HEK293 (cell line): ENCODE results near the gene CAPN12.

ENCODE experiments used
- CTCF ChIA-PET: fragments of 350-600 bp; formaldehyde crosslinking; extraction: SDS; loops from one replicate; lab custom pipeline; 2021; ENCODE audit warnings: antibody characterized with exemption; lab: Yijun Ruan, JAX
- POLR2A ChIA-PET: fragments of 300-600 bp; formaldehyde crosslinking; extraction: SDS; loops from one replicate; lab custom pipeline; 2020; ENCODE audit warnings: antibody characterized with exemption, inconsistent platforms; lab: Yijun Ruan, JAX
- H3K27ac ChIP-seq: fragments of 200-500 bp; sonication (Bioruptor generic); 2 replicates; pipeline ENCODE4 v1.5.1; 2014; ENCODE audit warnings: low read depth, low read length, control low read depth, inconsistent platforms; ENCODE audit errors: extremely low read depth
- H3K36me3 ChIP-seq, 2 experiments: fragments of 200-500 bp in 1 of 2; sonication (Bioruptor generic) in 1 of 2; 1 replicate in 1 of 2; 2 replicates in 1 of 2; pipeline ENCODE4 v1.5.1; 2014 to 2017; ENCODE audit warnings: inconsistent platforms in 2 of 2, low read length in 2 of 2; ENCODE audit not compliant: control insufficient read depth in 2 of 2, insufficient read depth in 1 of 2
- H3K4me1 ChIP-seq: fragments of 200-500 bp; sonication (Bioruptor generic); 2 replicates; pipeline ENCODE4 v1.5.1; 2014; ENCODE audit warnings: mild to moderate bottlenecking, low read length, inconsistent platforms; ENCODE audit not compliant: control insufficient read depth, insufficient read depth
- H3K4me3 ChIP-seq: 2 replicates; pipeline ENCODE4 v1.5.1; 2011; ENCODE audit warnings: low read depth, mild to moderate bottlenecking, control low read depth, low read length, moderate library complexity
- H3K9me3 ChIP-seq: fragments of 200-500 bp; sonication (Bioruptor generic); 2 replicates; pipeline ENCODE4 v1.5.1; 2014; ENCODE audit warnings: low read depth, low read length, inconsistent platforms; ENCODE audit not compliant: control insufficient read depth, insufficient read depth
- CTCF ChIP-seq: fragments of 450-650 bp; formaldehyde crosslinking; IDR thresholded peaks from 2 replicates; pipeline ENCODE4 v1.5.1; 2016; ENCODE audit warnings: missing biosample characterization, missing genetic modification characterization
- HOXA7 ChIP-seq: sonication (generic); formaldehyde crosslinking; IDR thresholded peaks from 2 replicates; pipeline ENCODE4 v1.8.1; 2022; ENCODE audit warnings: missing genetic modification reagents, borderline replicate concordance
- HOXD13 ChIP-seq: sonication (generic); formaldehyde crosslinking; IDR thresholded peaks from 2 replicates; pipeline ENCODE4 v1.8.0; 2022; ENCODE audit warnings: missing genetic modification reagents, borderline replicate concordance
- KLF17 ChIP-seq: fragments of 450-650 bp; formaldehyde crosslinking; IDR thresholded peaks from 2 replicates; pipeline ENCODE4 v1.5.1; 2016; ENCODE audit warnings: missing biosample characterization, missing genetic modification characterization
- KLF7 ChIP-seq: fragments of 450-650 bp; formaldehyde crosslinking; IDR thresholded peaks from 2 replicates; pipeline ENCODE4 v1.5.1; 2016; ENCODE audit warnings: missing biosample characterization, missing genetic modification characterization, borderline replicate concordance
- KLF9 ChIP-seq: fragments of 450-650 bp; formaldehyde crosslinking; IDR thresholded peaks from 2 replicates; pipeline ENCODE4 v1.5.1; 2016; ENCODE audit warnings: missing biosample characterization, missing genetic modification characterization, low read depth
- PBX3 ChIP-seq: sonication (generic); formaldehyde crosslinking; IDR thresholded peaks from 2 replicates; pipeline ENCODE4 v1.8.1; 2022; ENCODE audit warnings: mild to moderate bottlenecking, moderate library complexity, missing genetic modification reagents
- PRDM6 ChIP-seq: fragments of 450-650 bp; formaldehyde crosslinking; IDR thresholded peaks from 2 replicates; pipeline ENCODE4 v1.5.1; 2017; ENCODE audit warnings: missing biosample characterization, missing genetic modification characterization
- SCRT1 ChIP-seq: fragments of 450-650 bp; formaldehyde crosslinking; IDR thresholded peaks from 2 replicates; pipeline ENCODE4 v1.5.1; 2016; ENCODE audit warnings: missing biosample characterization, missing genetic modification characterization, borderline replicate concordance
- ZFHX2 ChIP-seq: fragments of 450-650 bp; formaldehyde crosslinking; conservative IDR thresholded peaks from 2 replicates; pipeline ENCODE4 v1.5.1; 2016; ENCODE audit warnings: missing biosample characterization, missing genetic modification characterization
- ZFP69B ChIP-seq: fragments of 450-650 bp; formaldehyde crosslinking; IDR thresholded peaks from 2 replicates; pipeline ENCODE4 v1.5.1; 2016; ENCODE audit warnings: missing biosample characterization, missing genetic modification characterization
- ZNF133 ChIP-seq: fragments of 450-650 bp; formaldehyde crosslinking; IDR thresholded peaks from 2 replicates; pipeline ENCODE4 v1.5.1; 2016; ENCODE audit warnings: missing biosample characterization, missing genetic modification characterization
- ZNF266 ChIP-seq: fragments of 450-650 bp; formaldehyde crosslinking; IDR thresholded peaks from 2 replicates; pipeline ENCODE4 v1.5.1; 2016; ENCODE audit warnings: missing biosample characterization, missing genetic modification characterization, low read depth
- ZNF280C ChIP-seq: fragments of 450-650 bp; formaldehyde crosslinking; IDR thresholded peaks from 2 replicates; pipeline ENCODE4 v1.5.1; 2016; ENCODE audit warnings: missing biosample characterization, missing genetic modification characterization
- ZNF324 ChIP-seq: fragments of 450-650 bp; formaldehyde crosslinking; IDR thresholded peaks from 2 replicates; pipeline ENCODE4 v1.5.1; 2016; ENCODE audit warnings: missing biosample characterization, missing genetic modification characterization
- ZNF350 ChIP-seq: fragments of 450-650 bp; formaldehyde crosslinking; IDR thresholded peaks from 2 replicates; pipeline ENCODE4 v1.5.0; 2017; ENCODE audit warnings: missing biosample characterization, mild to moderate bottlenecking, missing genetic modification characterization
- ZNF366 ChIP-seq: fragments of 450-650 bp; formaldehyde crosslinking; conservative IDR thresholded peaks from 2 replicates; pipeline ENCODE4 v1.5.1; 2016; ENCODE audit warnings: missing biosample characterization, missing genetic modification characterization
- ZNF416 ChIP-seq: fragments of 450-650 bp; formaldehyde crosslinking; IDR thresholded peaks from 2 replicates; pipeline ENCODE4 v1.5.1; 2016; ENCODE audit warnings: missing biosample characterization, missing genetic modification characterization
- ZNF529 ChIP-seq: fragments of 450-650 bp; formaldehyde crosslinking; IDR thresholded peaks from 2 replicates; pipeline ENCODE4 v1.5.1; 2017; ENCODE audit warnings: missing genetic modification characterization, missing biosample characterization; ENCODE audit not compliant: insufficient replicate concordance
- ZNF549 ChIP-seq: fragments of 450-650 bp; IDR thresholded peaks from 2 replicates; pipeline ENCODE4 v1.5.1; 2018; ENCODE audit warnings: missing biosample characterization, missing genetic modification characterization, mild to moderate bottlenecking, inconsistent platforms, moderate library complexity
- ZNF692 ChIP-seq: fragments of 450-650 bp; formaldehyde crosslinking; IDR thresholded peaks from 2 replicates; pipeline ENCODE4 v1.5.1; 2016; ENCODE audit warnings: missing biosample characterization, missing genetic modification characterization
- ZNF776 ChIP-seq: fragments of 450-650 bp; formaldehyde crosslinking; IDR thresholded peaks from 2 replicates; pipeline ENCODE4 v1.5.0; 2017; ENCODE audit warnings: missing biosample characterization, missing genetic modification characterization, borderline replicate concordance
- ZSCAN23 ChIP-seq: fragments of 450-650 bp; formaldehyde crosslinking; IDR thresholded peaks from 2 replicates; pipeline ENCODE4 v1.5.1; 2016; ENCODE audit warnings: missing biosample characterization, missing genetic modification characterization
- ZXDB ChIP-seq: fragments of 450-650 bp; formaldehyde crosslinking; IDR thresholded peaks from 2 replicates; pipeline ENCODE4 v1.5.1; 2016; ENCODE audit warnings: missing biosample characterization, missing genetic modification characterization

CAPN12 gene

GRCh38 chr19:38686530-38686888, 57.8 kb downstream of the CAPN12 start:
- H3K4me3 ChIP-seq = no peak overlapping the region
- peak overlapping the region; percentile 98 for H3K27ac ChIP-seq
- H3K4me1 ChIP-seq = peaks cover 41% of the 10 kb centered on the region
- H3K9me3 ChIP-seq = no peaks in the 10 kb centered on the region
- ChIA-PET POLR2A (interaction anchor here (0.7 to 1.7 kb wide), 5 partner anchors 27 to 232 kb away, joined by 4 to 19 read pairs (median 6); partner anchors contain the start of gene ACTN4), CTCF (interaction anchor here (0.5 to 1.5 kb wide), 12 partner anchors 9 to 499 kb away, joined by 3 to 8 read pairs (median 4); partner anchors contain the start of gene CATSPERG)
- TF ChIP-seq PBX3 (CRISPR knock-in tag) (no peak), ZSCAN23 (tag by site-specific recombination) (no peak), SCRT1 (no peak), ZNF416 (tag by site-specific recombination) (no peak), KLF7 (tag by site-specific recombination) (no peak), PRDM6 (tag by site-specific recombination) (no peak), ZNF692 (tag by site-specific recombination) (peak; percentile 98), ZNF133 (tag by site-specific recombination) (0 out of 2 replicates have a peak, but pooled peaks have one; percentile 3), ZFP69B (tag by site-specific recombination) (peak; percentile 94)
- H3K36me3 ChIP-seq = peaks cover 3 to 25% of the 10 kb centered on the region in 2 experiments

- CTCF ChIA-PET = interaction anchor here (0.5 to 1.5 kb wide), 15 partner anchors 10 to 350 kb away, joined by 3 to 8 read pairs (median 4); partner anchors contain the start of gene CATSPERG
- peaks cover 3 to 21% of the 10 kb centered on the region in 2 experiments for H3K36me3 ChIP-seq
- H3K9me3 ChIP-seq = no peaks in the 10 kb centered on the region
- H3K4me1 ChIP-seq = peaks cover 41% of the 10 kb centered on the region
- peak overlapping the region; percentile 98 for H3K27ac ChIP-seq
- no peak overlapping the region for H3K4me3 ChIP-seq
- POLR2A ChIA-PET = interaction anchor here (0.5 to 1.7 kb wide), 7 partner anchors 19 to 1735 kb away, joined by 3 to 19 read pairs (median 5); partner anchors contain the start of gene ACTN4
- TF ChIP-seq ZNF280C (tag by site-specific recombination) (no peak), ZNF350 (no peak), ZXDB (0 out of 2 replicates have a peak, but pooled peaks have one; percentile 20), ZFHX2 (tag by site-specific recombination) (no peak), ZNF266 (tag by site-specific recombination) (no peak), KLF9 (tag by site-specific recombination) (no peak), ZNF549 (no peak), ZNF366 (0 out of 2 replicates have a peak, but pooled peaks have one; percentile 16), HOXD13 (no peak), ZNF324 (tag by site-specific recombination) (no peak), KLF17 (tag by site-specific recombination) (no peak; the same call in 1 of the 2 replicates), ZNF776 (tag by site-specific recombination) (no peak), HOXA7 (CRISPR knock-in tag) (no peak), ZNF529 (tag by site-specific recombination) (no peak), CTCF (tag by site-specific recombination) (peak; percentile 94)
Observed at GRCh38 chr19:38685666-38686529, 58.4 kb downstream of the CAPN12 start.
